RWPE2 (cell line): ENCODE results near the gene RBMS3.
"Not testable (repeated sequence)": the region's sequence is repeated elsewhere in the genome, so short reads cannot be mapped to it uniquely, and the experiment has no call there.

Experiments used
- ATAC-seq: fragments of 200-7000 bp; cut with Tn5 transposase; 3 replicates; pipeline ENCODE4 v1.9.1; 2021; ENCODE audit warnings: low read depth
- DNase-seq: peaks from one replicate; pipeline ENCODE4 v3.0.0-alpha.2; 2020; ENCODE audit warnings: low spot score
- H3K27ac ChIP-seq: fragments of 450-650 bp; 2 replicates; pipeline ENCODE4 v1.5.1; 2017; ENCODE audit warnings: mild to moderate bottlenecking; ENCODE audit not compliant: poor library complexity, severe bottlenecking
- H3K27me3 ChIP-seq: fragments of 250-450 bp; sonication (Bioruptor Pico); 2 replicates; pipeline ENCODE4 v1.5.1; 2021; ENCODE audit warnings: mild to moderate bottlenecking, moderate library complexity; ENCODE audit not compliant: insufficient read depth, poor library complexity, severe bottlenecking
- H3K36me3 ChIP-seq: fragments of 250-450 bp; sonication (Bioruptor Pico); 2 replicates; pipeline ENCODE4 v1.5.1; 2020; ENCODE audit warnings: low read depth, mild to moderate bottlenecking, moderate library complexity
- H3K4me1 ChIP-seq: fragments of 250-450 bp; sonication (Bioruptor Pico); 2 replicates; pipeline ENCODE4 v1.5.1; 2021; ENCODE audit warnings: mild to moderate bottlenecking, moderate library complexity; ENCODE audit not compliant: insufficient read depth, poor library complexity, severe bottlenecking
- H3K4me3 ChIP-seq: fragments of 250-450 bp; sonication (Bioruptor Pico); 2 replicates; pipeline ENCODE4 v1.5.1; 2021; ENCODE audit warnings: mild to moderate bottlenecking, moderate library complexity; ENCODE audit not compliant: severe bottlenecking
- H3K9me3 ChIP-seq: fragments of 250-450 bp; sonication (Bioruptor Pico); 2 replicates; pipeline ENCODE4 v1.5.1; 2021; ENCODE audit warnings: mild to moderate bottlenecking, moderate library complexity; ENCODE audit not compliant: severe bottlenecking
- CTCF ChIP-seq: fragments of 450-650 bp; IDR thresholded peaks from one replicate; pipeline ENCODE4 v1.5.1; 2017; ENCODE audit warnings: mild to moderate bottlenecking, moderate library complexity; ENCODE audit not compliant: poor library complexity, severe bottlenecking

The RBMS3 gene

DNA sequence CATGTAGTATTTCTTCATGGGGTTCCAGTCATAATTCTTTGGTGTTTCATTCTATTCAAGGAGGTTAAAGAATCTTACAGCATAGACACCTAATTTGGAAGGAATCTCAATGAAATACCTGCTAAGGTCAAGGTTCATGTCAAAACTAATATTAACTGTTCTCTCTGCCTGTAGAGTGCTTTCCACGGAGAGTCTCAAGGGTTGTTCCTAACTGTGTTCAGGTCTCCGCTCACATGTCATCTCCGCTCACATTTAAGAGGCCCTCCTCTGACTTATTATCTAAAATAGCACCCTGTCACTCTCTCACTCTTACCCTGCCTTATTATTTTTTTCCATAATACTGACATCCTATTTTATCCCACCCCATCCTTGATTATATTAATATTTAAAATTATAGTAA, 239.9 kb downstream of the RBMS3 start:
- H3K27me3 ChIP-seq, result no peaks in the 10 kb centered on the region
- H3K9me3 ChIP-seq, result no peaks in the 10 kb centered on the region
- H3K36me3 ChIP-seq, result no peaks in the 10 kb centered on the region
- peaks cover under 1% of the 10 kb centered on the region for H3K4me1 ChIP-seq
- no peak overlapping the region for H3K27ac ChIP-seq
- ATAC-seq (no peak), DNase-seq (no peak)
- H3K4me3 ChIP-seq, result no peak overlapping the region
- no peak for TF ChIP-seq CTCF

DNA sequence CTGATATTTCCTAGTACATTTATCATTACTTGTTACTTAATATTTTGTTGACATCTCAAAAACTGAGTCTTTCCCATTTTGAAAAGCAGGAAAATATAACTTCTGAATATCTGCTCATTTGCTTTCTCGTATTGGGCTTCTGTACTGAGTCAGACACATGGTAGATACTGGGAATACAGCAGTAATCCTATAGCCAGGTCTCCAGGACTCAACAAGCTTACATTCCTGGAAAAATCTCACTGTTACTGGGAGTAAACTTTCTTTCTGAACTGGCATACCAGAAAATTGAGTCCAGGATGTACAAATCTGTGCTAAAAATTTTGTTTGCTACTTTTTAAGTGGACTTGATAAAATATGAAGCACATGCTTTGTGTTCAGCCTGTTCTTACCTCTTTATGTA, 240.4 kb downstream of the RBMS3 start:
- no peak for DNase-seq
- no peaks in the 10 kb centered on the region for H3K27me3 ChIP-seq
- H3K27ac ChIP-seq, result no peak overlapping the region
- no peaks in the 10 kb centered on the region for H3K9me3 ChIP-seq
- H3K36me3 ChIP-seq, result no peaks in the 10 kb centered on the region
- no peak overlapping the region for H3K4me3 ChIP-seq
- no peak for TF ChIP-seq CTCF
- H3K4me1 ChIP-seq, result no peaks in the 10 kb centered on the region
- ATAC-seq, result no peak

GRCh38 chr3:29521751-29522150, 240.9 kb downstream of the RBMS3 start:
- no peaks in the 10 kb centered on the region for H3K4me1 ChIP-seq
- no peak overlapping the region for H3K27ac ChIP-seq
- H3K36me3 ChIP-seq, result no peaks in the 10 kb centered on the region
- no peaks in the 10 kb centered on the region for H3K9me3 ChIP-seq
- DNase-seq, result no peak
- TF ChIP-seq CTCF, result no peak
- H3K4me3 ChIP-seq, result no peak overlapping the region
- no peaks in the 10 kb centered on the region for H3K27me3 ChIP-seq
- ATAC-seq, result no peak

- H3K36me3 ChIP-seq, H3K9me3 ChIP-seq, H3K4me1 ChIP-seq, H3K27ac ChIP-seq, ATAC-seq, DNase-seq, H3K27me3 ChIP-seq, H3K4me3 ChIP-seq: not testable (repeated sequence)
These were observed 243.6 kb downstream of the RBMS3 start for GRCh38 chr3:29524433-29524832.

DNA sequence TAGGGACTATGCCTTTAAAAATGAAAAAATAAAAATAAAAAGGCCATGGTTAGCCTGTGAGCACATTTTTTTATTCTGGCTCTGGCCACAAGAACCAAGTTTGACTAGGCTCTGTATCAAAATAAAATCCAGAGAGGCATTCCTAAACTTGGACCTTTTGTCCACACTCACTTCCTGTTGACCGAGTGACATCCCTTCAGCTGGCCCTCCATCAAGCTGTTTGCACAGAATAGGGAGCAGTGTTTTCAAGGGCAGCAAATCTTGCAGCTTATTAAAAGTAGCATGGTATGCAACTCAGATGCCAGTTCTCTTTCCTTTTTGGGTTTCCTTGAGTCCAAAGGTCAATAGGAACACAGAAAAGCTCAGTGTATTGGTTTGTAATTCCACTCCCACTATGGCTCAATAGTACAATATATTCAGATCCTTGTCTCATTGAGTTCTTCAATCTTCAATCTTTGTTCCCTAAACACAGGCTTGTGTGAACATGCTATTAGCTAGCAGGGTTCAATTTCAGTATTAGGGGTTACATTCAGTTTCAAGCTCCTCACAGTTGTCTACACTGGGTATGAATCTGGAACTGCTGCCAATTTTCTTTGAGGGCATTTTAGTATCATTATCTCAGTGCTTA, 244.5 kb downstream of the RBMS3 start:
- H3K9me3 ChIP-seq, result peaks cover 2% of the 10 kb centered on the region
- ATAC-seq, result no peak
- no peak for TF ChIP-seq CTCF
- no peaks in the 10 kb centered on the region for H3K4me1 ChIP-seq
- H3K4me3 ChIP-seq, result no peak overlapping the region
- H3K36me3 ChIP-seq, result no peaks in the 10 kb centered on the region
- no peaks in the 10 kb centered on the region for H3K27me3 ChIP-seq
- no peak overlapping the region for H3K27ac ChIP-seq
- DNase-seq, result no peak
